DMS 273 (cell line): ENCODE results near the gene GNAZ.
"Not testable (repeated sequence)": the region's sequence is repeated elsewhere in the genome, so short reads cannot be mapped to it uniquely, and the experiment has no call there.

Experiments
- DNase-seq: peaks from one replicate; lab custom pipeline; 2025; ENCODE audit not compliant: unreplicated experiment; lab: John Stamatoyannopoulos, UW

Gene GNAZ

DNA sequence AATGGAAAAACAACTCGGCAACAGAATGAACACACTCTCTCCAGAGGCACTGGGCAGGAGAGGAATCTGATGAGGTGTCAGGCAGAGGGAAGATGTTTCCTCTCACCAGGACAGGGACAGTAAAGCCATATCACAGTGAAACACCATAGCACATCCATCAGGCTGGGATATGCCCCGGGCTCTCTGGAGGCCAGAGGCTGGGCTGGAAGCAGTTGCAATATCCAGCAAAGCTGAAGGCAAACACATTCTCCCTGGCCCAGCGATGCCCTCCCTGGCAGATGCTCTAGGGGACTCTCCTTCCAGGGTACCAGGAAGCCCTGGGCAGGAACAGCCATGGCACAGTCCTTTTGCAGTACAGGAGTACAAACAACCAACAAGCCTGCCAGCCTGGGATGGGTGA, 60.4 kb downstream of the GNAZ start:
- no peak for DNase-seq

GRCh38 chr22:23131931-23132330, 61.6 kb downstream of the GNAZ start:
- DNase-seq, result no peak

DNA sequence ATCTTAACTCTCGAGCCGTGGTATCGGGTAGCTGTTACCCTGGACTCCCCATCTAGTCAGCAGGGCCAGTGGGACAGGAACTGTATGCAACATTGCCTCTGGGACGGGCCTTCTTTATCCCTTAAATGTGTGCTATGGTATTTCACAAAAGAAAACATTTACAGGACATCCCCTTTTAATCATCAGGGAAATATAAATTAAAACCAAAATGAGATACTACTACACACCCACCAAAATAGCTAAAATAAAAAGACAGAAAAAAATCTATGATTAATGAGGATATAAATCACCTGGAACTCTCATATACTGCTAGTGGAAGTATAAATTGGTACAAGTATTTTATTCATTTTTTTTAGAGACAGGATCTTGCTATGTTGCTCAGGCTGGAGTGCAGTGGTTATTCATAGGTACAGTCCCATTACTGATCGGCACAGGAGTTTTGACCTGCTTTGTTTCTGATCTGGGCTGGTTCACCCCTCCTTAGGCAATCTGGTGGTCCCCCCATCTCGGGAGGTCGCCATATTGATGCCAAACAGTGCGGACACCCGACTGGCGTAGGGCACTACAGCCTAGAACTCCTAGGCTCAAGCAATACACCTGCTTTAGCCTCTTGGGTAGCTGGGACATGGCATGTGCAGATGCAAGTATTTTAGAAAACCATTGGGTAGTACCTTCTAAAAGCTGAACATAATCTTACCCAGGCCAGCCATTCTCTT, 62.2 kb downstream of the GNAZ start:
- no peak for DNase-seq

DNA sequence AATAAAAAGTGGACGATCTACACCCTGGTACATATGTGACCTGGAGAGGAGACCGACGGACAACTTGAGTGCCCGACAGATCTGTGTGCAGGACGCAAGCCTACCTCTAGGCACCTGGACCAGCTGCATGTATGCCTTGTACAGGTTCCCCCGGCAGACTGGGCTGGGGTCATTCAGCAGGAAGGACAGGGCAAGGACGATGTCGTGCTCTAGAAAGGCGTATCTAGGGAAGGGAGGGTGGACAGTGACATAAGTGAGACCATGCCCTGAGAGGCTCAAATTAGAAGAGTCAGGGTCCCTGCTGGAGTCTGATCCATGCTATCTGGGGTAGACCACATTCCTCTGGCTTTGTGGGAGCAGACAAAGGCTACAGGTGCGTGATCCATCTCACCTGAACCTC, 63.6 kb downstream of the GNAZ start:
- no peak for DNase-seq

- DNase-seq, result not testable (repeated sequence)
Observed at GRCh38 chr22:23136991-23137390, 66.7 kb downstream of the GNAZ start.

GRCh38 chr22:23137468-23137867, 67.1 kb downstream of the GNAZ start:
- no peak for DNase-seq

GRCh38 chr22:23137905-23138561, 67.7 kb downstream of the GNAZ start:
- no peak for DNase-seq

GRCh38 chr22:23138584-23139435, 68.5 kb downstream of the GNAZ start:
- DNase-seq, result no peak

DNA sequence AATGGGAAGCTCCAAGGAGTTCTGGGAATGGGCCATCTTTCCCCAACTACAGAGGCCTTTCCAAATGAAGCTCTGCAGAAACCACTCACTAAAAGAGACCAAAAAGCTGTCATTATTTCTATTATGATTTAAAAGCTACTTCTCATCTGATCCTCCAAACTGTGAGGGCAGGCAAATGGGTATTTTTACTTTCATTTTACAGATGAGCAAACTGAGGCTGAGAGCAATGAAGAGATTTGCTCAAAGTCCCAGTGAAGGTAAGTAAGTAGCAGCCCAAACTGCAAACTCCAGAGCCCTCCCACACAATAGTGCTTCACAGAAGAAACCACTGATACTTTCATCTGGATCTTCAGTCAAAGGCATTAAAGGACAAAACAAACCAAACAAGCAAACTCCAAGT, 70.1 kb downstream of the GNAZ start:
- no peak for DNase-seq

DNA sequence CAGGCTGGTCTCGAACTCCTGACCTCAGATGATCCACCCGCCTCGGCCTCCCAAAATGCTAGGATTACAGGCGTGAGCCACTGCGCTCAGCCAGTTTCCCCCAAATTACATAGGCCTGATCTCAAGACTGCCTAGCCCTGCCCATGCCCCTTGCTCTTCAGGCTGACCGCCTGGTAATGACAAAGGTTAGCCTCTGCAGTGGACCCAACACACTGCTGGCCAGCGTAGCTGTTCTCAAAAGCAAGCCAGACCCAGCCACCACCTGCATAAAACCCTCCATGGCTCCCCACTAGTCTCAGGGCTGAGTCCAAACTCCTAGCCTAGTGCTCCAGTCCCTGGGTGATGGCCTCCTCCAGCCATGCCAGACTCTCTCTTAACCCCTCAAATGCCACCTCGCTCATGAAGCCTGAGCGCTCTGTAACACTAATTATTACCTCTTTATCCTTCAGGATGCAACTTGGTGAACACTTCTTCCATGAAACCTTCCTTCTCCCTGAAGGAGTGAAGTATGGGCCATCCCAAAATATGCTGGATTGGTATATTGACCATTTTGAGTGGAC, 72.3 kb downstream of the GNAZ start:
- DNase-seq, result no peak

GRCh38 chr22:23143119-23143518, 72.8 kb downstream of the GNAZ start:
- no peak for DNase-seq

GRCh38 chr22:23144432-23144831, 74.1 kb downstream of the GNAZ start:
- DNase-seq, result no peak

GRCh38 chr22:23144932-23145877, 74.9 kb downstream of the GNAZ start, which contains the start of gene RAB36:
RAB36 (plus strand) TSS chr22:23145477; CDS start chr22:23146617, 1,140 bp downstream.
- DNase-seq, result peak; percentile 99

GRCh38 chr22:23145878-23146470, 75.7 kb downstream of the GNAZ start:
- DNase-seq, result peak; percentile 27

- no peak for DNase-seq
Observed at GRCh38 chr22:23146478-23147205, 76.3 kb downstream of the GNAZ start.

- no peak for DNase-seq
Observed at GRCh38 chr22:23147617-23148387, 77.5 kb downstream of the GNAZ start.

DNA sequence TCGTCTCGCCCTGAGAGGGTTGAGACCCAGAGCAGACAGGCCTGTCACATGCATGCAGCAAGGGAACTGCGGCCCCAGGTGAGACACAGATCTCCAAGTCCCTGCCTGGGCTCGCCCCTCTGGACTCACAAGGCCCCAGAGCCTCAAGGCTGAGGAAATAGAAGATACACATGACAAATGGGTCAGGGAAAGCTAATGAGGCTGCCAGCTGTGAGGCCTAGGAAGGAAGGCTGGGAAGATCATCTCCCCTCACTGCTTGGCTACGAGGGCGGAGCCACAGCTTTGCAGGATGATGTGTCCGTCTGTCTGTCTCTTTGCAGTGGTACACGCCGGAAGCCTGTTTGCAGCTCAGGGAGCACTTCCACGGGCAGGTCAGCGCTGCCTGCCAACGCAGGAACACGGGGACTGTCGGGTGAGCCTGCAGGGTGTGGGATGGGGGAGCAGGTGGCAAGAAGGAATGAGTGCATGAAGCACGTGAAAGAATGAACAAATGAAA, 79.5 kb downstream of the GNAZ start:
- no peak for DNase-seq

DNA sequence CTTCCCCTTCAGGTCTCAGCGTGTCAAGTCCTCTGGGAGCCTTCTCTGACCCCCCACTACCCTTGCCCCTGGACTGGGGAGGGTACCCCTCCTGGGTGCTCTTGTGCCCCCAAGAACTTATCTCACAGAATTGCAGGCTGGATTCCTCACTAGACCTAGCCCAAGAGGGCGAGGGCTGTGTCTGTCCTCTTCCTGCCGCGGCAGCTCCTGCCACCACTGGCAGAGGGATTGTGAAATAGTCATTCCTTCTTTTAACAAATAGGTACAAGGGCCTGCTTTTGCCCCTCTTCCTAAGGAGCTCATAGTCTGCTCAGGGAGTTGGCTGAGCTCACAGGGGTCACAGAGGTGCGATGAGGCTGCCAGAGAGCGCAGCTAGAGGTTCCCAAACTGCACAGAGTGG, 80.4 kb downstream of the GNAZ start:
- no peak for DNase-seq
